Measurements from ENCODE around the gene TRIM33. TPM values are rescaled to one million over a fixed set of nuclear protein-coding genes. Genes with fewer than 3 reads are reported as not detected.

TRIM33 gene
- total and polyA plus RNA-seq, 12 donors, result 3.5 to 28.7 (median 20.0) TPM

- Histone ChIP-seq H3K36me3 (peaks cover 0 to 19% (median 0%) of the 10 kb centered on the region in 9 donors), H3K27me3 (no peaks in the 10 kb centered on the region), H3K4me3 (peak overlapping the region; percentile 82 to 100 (median 94)), H3K9me3 (no peaks in the 10 kb centered on the region), H3K27ac (peak overlapping the region; percentile 89 to 99 (median 96)), H3K4me1 (peaks cover 6 to 50% (median 41%) of the 10 kb centered on the region in 9 donors)
- WGBS, 2 donors, result 0% methylated on average over 46 to 67 of the region's 71 CpGs
- DNase-seq (peak; percentile 36 to 38), ATAC-seq (peak; percentile 23 to 78 (median 58))
- TF ChIP-seq CTCF (IDR thresholded peaks at IDR 0.05), result no peak
- intact Hi-C loops (cut with DNase I), result loop anchor here in 5 of 10 donors (2.0 to 10.0 kb wide), 6 partner anchors 72 to 247 kb away; partner anchors contain the start of genes BCAS2 (in 2 of the 5) and CSDE1 (in 2 of the 5)
These were observed 550 bp downstream of the TRIM33 start for GRCh38 chr1:114510274-114511031.

- H3K4me1 ChIP-seq, result peaks cover 6 to 57% (median 41%) of the 10 kb centered on the region in 9 donors
- DNase-seq, result no peak
- intact Hi-C loops (cut with DNase I), result loop anchor here in 5 of 10 donors (2.0 to 10.0 kb wide), 7 partner anchors 65 to 248 kb away; partner anchors contain the start of genes BCAS2 (in 2 of the 5) and CSDE1 (in 2 of the 5)
- H3K27me3 ChIP-seq, result no peaks in the 10 kb centered on the region
- peak overlapping the region; percentile 82 to 100 (median 94) for H3K4me3 ChIP-seq
- peaks cover 0 to 23% (median 0%) of the 10 kb centered on the region in 9 donors for H3K36me3 ChIP-seq
- peak overlapping the region in 9 of 10 donors; percentile 89 to 99 (median 97) for H3K27ac ChIP-seq
- no peaks in the 10 kb centered on the region for H3K9me3 ChIP-seq
- no peak for ATAC-seq
- no peak for TF ChIP-seq CTCF (IDR thresholded peaks at IDR 0.05)
- 1 to 4% methylated on average over 9 of the region's 9 CpGs for WGBS, 2 donors
These were observed 1.3 kb downstream of the TRIM33 start for GRCh38 chr1:114509596-114510273.

- Histone ChIP-seq H3K9me3 (no peaks in the 10 kb centered on the region), H3K4me3 (peak overlapping the region in 4 of 10 donors; percentile 91 to 98 (median 96)), H3K4me1 (peaks cover 6 to 70% (median 51%) of the 10 kb centered on the region in 9 donors), H3K36me3 (peaks cover 0 to 23% (median 0%) of the 10 kb centered on the region in 9 donors), H3K27ac (no peak overlapping the region), H3K27me3 (no peaks in the 10 kb centered on the region)
- no peak for ATAC-seq
- no peak for TF ChIP-seq CTCF (IDR thresholded peaks at IDR 0.05)
- 44 to 56% methylated on average over 2 of the region's 2 CpGs for WGBS, 2 donors
- intact Hi-C loops (cut with DNase I), result loop anchor here in 1 of 10 donors (10.0 kb wide), 1 partner anchor 64 kb away; no protein-coding TSS in a partner anchor
- DNase-seq, result no peak
These were observed 2.6 kb downstream of the TRIM33 start for GRCh38 chr1:114508386-114508898.

- Histone ChIP-seq H3K27me3 (no peaks in the 10 kb centered on the region), H3K27ac (no peak overlapping the region), H3K4me1 (peaks cover 6 to 73% (median 45%) of the 10 kb centered on the region in 9 donors), H3K36me3 (peaks cover 0 to 23% (median 0%) of the 10 kb centered on the region in 9 donors), H3K9me3 (no peaks in the 10 kb centered on the region), H3K4me3 (no peak overlapping the region)
- TF ChIP-seq CTCF (IDR thresholded peaks at IDR 0.05), result no peak
- intact Hi-C loops (cut with DNase I), result loop anchor here in 1 of 10 donors (10.0 kb wide), 1 partner anchor 63 kb away; no protein-coding TSS in a partner anchor
- DNase-seq, result no peak
- no peak for ATAC-seq
- WGBS, 2 donors, result 48 to 51% methylated on average over 3 of the region's 3 CpGs
These were observed 3.5 kb downstream of the TRIM33 start for GRCh38 chr1:114507513-114507912.
